Endometrial microvascular endothelial cells (primary cell): ENCODE measurements around the gene GALNT6. TPM values are rescaled to one million over a fixed set of nuclear protein-coding genes. Genes with fewer than 3 reads are reported as not detected.
"Not testable (repeated sequence)": the region's sequence is repeated elsewhere in the genome, so short reads cannot be mapped to it uniquely, and the experiment has no call there.

ENCODE experiments used
- in situ Hi-C: cut with HindIII; loops from 2 replicates; pipeline ENCODE4 v1.10.0; 2017; ENCODE audit warnings: low sequenced_read_pairs, low pct_unique_long_range_greater_than_20kb; ENCODE audit errors: inconsistent ontology term
- total RNA-seq: library from RNA; depleted of rRNA; stranded (reverse); fragments of >200 nt; gene quantifications from one replicate; pipeline ENCODE4 v1.2.3, GENCODE V29; 2015; ENCODE audit errors: inconsistent ontology term

Gene GALNT6
- total RNA-seq, 1 donor from 2014 or later = 242 TPM

DNA sequence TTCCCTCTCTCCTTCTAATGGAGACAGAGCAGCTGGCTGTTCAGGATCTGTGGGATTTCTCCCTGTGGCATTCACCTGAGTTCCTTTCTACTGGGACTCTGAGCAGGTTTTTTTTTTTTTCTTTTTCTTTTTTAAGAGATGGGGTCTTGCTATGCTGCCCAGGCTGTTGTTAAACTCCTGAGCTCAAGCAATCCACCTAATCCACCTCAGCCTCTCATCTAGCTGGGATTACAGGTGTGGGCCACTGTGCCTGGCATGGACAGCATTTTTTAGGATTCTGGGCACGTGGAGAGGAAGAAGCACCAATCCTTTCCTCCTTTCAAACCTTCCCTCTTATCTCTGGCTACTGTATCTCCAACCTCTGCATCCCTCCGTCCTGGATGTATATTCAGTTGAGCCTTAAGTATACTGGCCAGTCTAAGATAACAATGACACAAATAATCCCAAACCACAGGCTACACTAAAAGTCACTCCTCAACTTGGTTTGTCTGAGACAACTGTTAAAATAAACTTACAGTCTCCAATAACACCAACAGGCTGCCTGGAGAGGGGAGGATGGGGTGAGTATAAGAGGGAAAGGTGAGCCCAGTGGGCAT is 28.4 kb downstream of the GALNT6 start:
- in situ Hi-C loops = no loop called here

- in situ Hi-C loops = no loop called here
These were observed 28.9 kb downstream of the GALNT6 start for GRCh38 chr12:51362307-51362706.

DNA sequence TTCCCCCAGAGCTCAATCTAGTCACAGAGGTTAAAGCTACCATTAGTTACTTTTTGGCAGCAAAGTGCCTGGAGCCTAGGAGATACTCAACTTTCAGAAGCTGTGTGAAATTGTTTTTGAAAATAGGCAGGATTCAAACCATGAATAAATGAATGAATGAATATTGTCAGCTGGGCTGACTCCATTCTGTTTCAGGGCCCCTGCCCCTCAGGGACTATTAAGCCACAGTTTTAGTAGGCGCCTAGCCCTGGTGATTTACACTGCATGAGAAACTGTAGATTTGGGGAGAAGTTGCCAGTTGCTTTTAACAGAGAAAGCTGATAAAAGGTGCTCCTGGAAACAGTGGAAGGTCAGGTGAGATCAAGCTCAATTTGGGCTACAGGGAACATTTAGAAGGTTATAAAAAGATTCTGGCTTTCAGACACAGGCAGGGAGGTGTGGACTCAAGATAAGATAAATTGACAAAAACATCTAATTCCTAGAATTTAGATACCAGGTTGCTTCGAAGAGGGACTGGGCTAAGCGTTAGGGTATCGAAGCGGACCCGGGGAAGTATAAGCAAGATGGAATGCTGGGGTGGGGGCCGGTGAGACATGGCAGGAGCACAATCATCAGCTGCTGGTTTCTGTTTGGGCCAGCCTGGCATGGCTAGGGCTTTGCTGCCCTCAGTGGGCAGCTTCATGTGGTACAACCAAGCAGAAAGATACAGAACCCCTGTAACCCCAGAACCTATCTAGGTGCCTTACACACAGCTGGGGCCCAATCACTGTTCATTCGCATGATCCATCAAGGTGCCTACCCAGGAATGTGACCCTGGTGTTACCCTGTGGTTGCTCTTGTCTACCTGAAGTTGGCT is 29.8 kb downstream of the GALNT6 start:
- in situ Hi-C loops = no loop called here

DNA sequence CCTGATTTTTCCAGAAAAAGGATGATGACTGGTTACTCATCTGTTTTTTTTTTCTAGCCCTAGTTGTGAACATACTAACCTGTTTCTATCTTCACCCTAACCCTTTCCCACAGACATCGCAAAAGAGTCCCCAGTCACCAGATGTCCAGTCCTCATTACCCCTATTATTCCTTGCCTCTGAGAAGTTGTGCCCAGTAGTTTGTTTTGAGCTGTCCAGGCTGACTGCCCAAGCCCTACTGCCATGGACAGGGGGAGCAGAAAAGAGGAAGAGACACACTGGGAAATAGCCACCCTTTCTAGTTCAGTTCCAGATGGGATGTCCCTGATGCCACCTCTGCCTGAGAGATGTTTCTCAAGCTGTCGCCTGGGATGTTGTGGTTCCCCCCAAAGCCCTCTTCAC is 30.9 kb downstream of the GALNT6 start:
- in situ Hi-C loops = no loop called here

DNA sequence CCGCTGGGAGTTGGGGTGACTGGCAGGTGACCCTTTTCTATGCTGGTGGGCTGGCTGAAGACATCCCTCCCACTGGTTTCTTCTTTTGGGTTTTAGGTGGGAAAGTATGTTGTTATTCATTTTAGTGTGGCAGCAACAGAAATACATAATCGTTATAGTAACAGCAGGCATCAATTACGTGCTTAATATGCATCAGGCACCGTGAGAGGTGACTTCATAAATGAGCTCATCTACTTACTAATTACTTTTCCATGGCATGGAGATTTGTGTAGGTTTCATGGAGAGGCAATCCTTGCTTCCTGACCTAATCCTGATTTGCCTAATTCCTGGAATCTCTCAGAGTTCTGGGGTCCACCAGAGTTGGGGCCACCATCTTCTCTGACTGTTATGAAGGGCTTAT is 31.4 kb downstream of the GALNT6 start:
- in situ Hi-C loops = no loop called here

DNA sequence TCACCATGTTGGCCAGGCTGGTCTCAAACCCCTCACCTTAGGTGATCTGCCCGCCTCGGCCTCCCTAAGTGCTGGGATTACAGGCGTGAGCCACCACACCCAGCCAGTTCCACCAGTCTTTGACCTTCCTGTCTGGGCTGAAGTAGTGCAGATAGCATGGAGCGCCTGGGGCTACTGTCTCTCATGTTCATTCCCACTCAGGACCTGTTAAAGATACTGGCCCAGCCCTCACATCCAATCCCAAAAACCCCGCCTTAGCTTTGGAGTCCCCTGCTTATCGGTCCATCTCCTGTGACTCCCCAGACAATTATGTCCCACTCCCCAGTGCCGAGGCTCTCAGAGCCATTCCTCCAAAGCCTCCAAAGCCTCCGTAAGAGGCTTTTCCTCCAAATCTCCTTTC is 32.7 kb downstream of the GALNT6 start:
- in situ Hi-C loops = no loop called here

GRCh38 chr12:51357374-51358047 is 33.7 kb downstream of the GALNT6 start:
- in situ Hi-C loops = no loop called here

DNA sequence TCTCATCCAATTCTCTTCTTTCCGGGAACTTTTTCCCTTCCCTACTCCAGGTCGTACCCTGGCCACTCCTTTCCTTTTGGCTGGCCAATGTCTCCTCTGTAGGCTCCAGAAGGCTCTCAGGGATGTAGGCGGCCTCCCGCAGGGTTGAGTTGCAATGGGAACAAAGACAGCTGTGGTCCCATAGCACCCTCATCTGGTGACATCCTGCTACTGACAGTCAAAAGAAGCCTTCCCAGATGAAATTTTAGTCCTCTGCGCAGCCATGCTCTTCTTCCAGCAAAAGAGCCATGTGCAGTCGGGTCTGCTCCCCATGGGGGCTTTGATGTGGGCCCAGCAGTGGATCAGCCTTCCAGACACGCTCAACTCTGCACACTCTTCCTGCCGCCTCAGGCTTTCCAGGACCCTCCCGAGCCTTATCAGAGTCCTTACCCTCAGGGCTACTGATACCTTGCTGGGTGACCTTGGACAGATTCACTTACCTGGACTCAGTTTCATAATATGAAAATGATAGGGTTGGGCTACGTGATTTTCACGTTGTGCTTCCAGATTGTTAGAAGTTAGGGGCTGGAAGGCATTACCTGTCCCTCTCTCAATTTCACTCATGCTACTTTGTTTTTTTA is 39.2 kb downstream of the GALNT6 start:
- in situ Hi-C loops = no loop called here

GRCh38 chr12:51349026-51349425 is 42.2 kb downstream of the GALNT6 start:
- in situ Hi-C loops = loop anchor here (10.0 kb wide), 1 partner anchor 284 kb away; no protein-coding TSS in a partner anchor

DNA sequence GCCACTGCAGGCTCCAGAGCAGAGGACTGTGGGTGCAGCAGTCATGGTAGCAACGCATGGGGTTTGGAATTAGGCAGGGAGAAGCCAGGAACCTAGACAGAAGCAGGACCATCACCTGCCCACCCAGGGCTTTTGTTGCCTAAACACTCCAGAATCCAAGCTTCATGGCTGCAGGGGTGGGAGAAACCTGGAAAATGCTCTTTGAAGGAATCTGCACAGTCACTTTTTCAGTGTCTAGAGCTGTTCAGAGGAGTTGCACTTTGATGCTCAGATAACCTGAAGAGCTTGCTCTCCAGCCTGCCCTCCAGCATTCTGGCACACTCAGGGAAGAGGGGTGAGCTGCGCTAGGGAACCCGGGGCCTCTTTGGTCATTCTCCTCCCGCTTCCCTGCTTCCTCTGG is 43.1 kb downstream of the GALNT6 start:
- in situ Hi-C loops = loop anchor here (10.0 kb wide), 1 partner anchor 283 kb away; no protein-coding TSS in a partner anchor

DNA sequence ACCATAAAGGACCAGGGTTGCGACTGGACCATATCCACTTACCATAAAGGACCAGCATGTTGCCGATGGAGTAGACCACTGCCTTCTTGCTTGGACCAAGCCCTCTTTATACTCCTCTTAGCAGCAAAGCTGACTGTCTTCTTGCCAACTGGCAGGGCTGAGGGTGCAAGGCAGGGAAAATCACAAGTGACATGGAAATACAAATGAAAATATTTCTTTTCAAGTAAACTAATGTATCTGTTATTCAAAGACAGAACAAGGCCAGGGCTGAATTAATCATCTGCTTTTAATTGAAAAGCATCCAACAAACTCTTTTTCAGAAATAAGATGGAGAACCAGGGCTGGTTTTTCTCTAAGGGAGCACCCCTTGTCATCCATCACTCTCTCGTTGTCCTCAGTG is 44.6 kb downstream of the GALNT6 start, which contains the start of gene CELA1:
TSS of gene CELA1 (minus strand) at position 99 of the 400 bp plus-strand sequence. CDS start at position 58, 41 bp downstream.
- in situ Hi-C loops = loop anchor here (10.0 kb wide), 1 partner anchor 282 kb away; no protein-coding TSS in a partner anchor

GRCh38 chr12:51345681-51346080 is 45.5 kb downstream of the GALNT6 start:
- in situ Hi-C loops = loop anchor here (10.0 kb wide), 1 partner anchor 281 kb away; no protein-coding TSS in a partner anchor

- in situ Hi-C loops = loop anchor here (10.0 kb wide), 1 partner anchor 278 kb away; no protein-coding TSS in a partner anchor
These were observed 48.0 kb downstream of the GALNT6 start for GRCh38 chr12:51343201-51343600.

GRCh38 chr12:51342416-51342815 is 48.8 kb downstream of the GALNT6 start:
- in situ Hi-C loops = loop anchor here (10.0 kb wide), 1 partner anchor 278 kb away; no protein-coding TSS in a partner anchor

DNA sequence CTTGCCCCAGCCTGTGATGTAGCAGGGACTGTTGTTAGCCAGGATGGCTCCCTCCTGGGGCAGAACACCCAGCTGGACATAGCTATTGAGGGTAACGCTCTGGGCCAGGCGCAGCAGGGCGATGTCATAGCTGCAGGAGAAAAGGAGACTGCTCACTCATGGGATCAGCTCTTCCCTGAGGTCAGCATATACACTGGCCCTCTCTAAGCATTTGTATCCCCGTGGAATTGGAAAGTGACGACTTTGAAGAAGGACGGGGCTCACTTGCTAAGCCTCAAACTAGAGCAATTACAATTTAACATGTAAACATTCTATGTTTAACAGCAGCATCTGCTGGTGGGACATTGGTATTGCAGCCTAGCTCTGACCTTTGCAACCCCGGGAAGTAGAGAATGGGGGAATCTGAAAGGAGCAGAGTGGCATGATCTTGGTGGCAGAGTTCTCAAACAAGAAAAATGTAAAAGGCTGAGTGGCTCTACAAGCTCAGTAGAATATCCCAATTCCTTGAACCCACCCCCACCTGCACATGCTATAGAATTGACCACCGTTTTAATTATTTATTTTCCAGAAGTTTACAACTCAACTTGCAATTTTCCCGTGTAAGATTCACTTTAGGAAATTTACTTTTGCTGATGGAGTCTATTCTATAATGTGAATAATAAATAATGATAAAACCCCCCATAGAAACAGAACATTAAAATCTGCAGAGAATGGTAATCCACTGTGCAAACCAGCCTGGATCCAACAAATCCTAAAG is 49.8 kb downstream of the GALNT6 start:
- in situ Hi-C loops = loop anchor here (10.0 kb wide), 1 partner anchor 277 kb away; no protein-coding TSS in a partner anchor

DNA sequence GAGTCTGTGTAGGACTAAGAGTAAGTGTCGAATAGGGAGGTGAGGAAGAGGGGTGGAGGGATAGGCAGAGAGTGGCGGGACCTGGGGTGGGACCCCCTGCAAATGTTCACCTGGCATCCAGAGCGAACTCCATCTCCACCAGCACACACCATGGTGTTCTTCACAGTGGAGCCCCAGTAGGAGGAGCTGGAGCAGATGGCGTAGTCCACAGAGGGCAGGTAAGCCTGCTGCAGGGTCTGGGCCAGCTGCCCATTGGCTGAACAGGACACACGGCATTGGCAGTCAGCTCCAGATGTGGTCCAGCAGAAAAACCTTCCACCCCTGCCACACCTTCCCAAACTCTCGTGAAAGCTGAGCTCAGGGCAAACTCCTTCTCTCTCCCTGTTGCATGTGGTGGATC is 51.5 kb downstream of the GALNT6 start:
- in situ Hi-C loops = loop anchor here (10.0 kb wide), 1 partner anchor 275 kb away; no protein-coding TSS in a partner anchor

DNA sequence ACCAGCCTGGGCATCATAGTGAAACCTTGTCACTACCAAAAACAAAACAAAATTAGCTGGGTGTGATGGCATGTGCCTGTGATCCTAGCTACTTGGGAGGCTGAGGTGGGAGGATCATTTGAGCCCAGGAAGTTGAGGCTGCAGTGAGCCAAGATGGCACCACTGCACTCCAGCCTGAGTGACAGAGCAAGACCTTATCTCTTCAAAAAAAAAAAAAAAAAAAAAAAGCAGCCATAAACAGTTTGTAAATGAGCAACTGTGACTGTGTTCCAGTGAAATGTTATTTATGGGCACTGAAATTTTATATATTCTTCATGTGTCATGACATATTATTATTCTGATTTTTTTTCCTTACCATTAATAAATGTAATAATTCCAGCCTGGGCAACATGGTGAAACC is 53.9 kb downstream of the GALNT6 start:
- in situ Hi-C loops = not testable (repeated sequence)

- in situ Hi-C loops = no loop called here
These were observed 55.3 kb downstream of the GALNT6 start for GRCh38 chr12:51335931-51336330.
